ENCODE data around the gene RUNDC3A. TPM values are rescaled to one million over a fixed set of nuclear protein-coding genes. Genes with fewer than 3 reads are reported as not detected.

RUNDC3A gene
- total and polyA plus RNA-seq, 2 of the 8 experiments (the other 6 are each of a cell fraction or from before 2014, with no cell fraction given), result 6.4 to 13.8 TPM

- DNase-seq (ENCODE audit: low read depth in 1 of 2, low spot score in 2 of 2) (peak in 1 of 2 experiments; percentile 86), FAIRE-seq (peak; percentile 55)
- H3K79me2 ChIP-seq (ENCODE audit: control insufficient read depth in 1 of 2, insufficient read depth in 2 of 2, low read length in 2 of 2), result no peaks in the 10 kb centered on the region
- H3K4me2 ChIP-seq (ENCODE audit: insufficient read depth in 1 of 2, low read depth in 2 of 2, low read length in 2 of 2), result no peak overlapping the region
- no peak overlapping the region for H4K91ac ChIP-seq (replicated peaks; ENCODE audit: insufficient read length, low read length)
- CTCF ChIA-PET (ENCODE audit: partially characterized antibody), result interaction anchor here (0.7 to 11.0 kb wide), 34 partner anchors 10 to 275 kb away, joined by 3 to 158 read pairs (median 6); partner anchors contain the start of genes GRN and UBTF
- no peak overlapping the region for H2AFZ ChIP-seq (ENCODE audit: low read length)
- H2BK20ac ChIP-seq (ENCODE audit: low read length), result no peak overlapping the region
- no peak overlapping the region for H4K5ac ChIP-seq (ENCODE audit: insufficient read length, low read depth, low read length)
- no peak overlapping the region for H3K23ac ChIP-seq (ENCODE audit: insufficient read length)
- H4K8ac ChIP-seq (ENCODE audit: extremely low read depth, insufficient read depth, low read length), result no peak overlapping the region
- no peak overlapping the region for H2BK12ac ChIP-seq (ENCODE audit: low read depth, low read length)
- H3K9ac ChIP-seq (replicated peaks in 1 of 4; ENCODE audit: extremely low read depth in 1 of 4, low read depth in 3 of 4, low read length in 3 of 4), result no peak overlapping the region
- no peaks in the 10 kb centered on the region; the same call in 1 of the 2 replicates for H3K23me2 ChIP-seq (ENCODE audit: low read depth, low read length)
- no peaks in the 10 kb centered on the region for H3K36me3 ChIP-seq (ENCODE audit: control insufficient read depth in 2 of 4, insufficient read depth in 4 of 4, low read length in 3 of 4)
- POLR2A ChIA-PET (ENCODE audit: partially characterized antibody), result interaction anchor here (0.7 to 3.1 kb wide), 8 partner anchors 12 to 142 kb away, joined by 3 to 15 read pairs (median 4); partner anchors contain the start of gene GRN
- peaks cover 0 to 2% (median 2%) of the 10 kb centered on the region in 4 experiments; a peak in 4 of 7 replicates for H3K4me1 ChIP-seq (replicated peaks in 1 of 4; ENCODE audit: control insufficient read depth in 3 of 4, insufficient read depth in 4 of 4, low read length in 3 of 4)
- no peak overlapping the region for H2BK5ac ChIP-seq (ENCODE audit: low read depth, low read length)
- H3K27ac ChIP-seq (ENCODE audit: low read depth, low read length), result no peak overlapping the region
- H2BK120ac ChIP-seq (replicated peaks; ENCODE audit: low read depth, low read length), result no peak overlapping the region
- H3K9me3 ChIP-seq (ENCODE audit: insufficient read depth in 2 of 2, low read depth in 1 of 2, low read length in 1 of 2), result no peaks in the 10 kb centered on the region
- H3K27me3 ChIP-seq (replicated peaks in 1 of 4; ENCODE audit: control insufficient read depth in 3 of 4, extremely low read depth in 1 of 4, insufficient read depth in 3 of 4, low read length in 3 of 4), result peaks cover 0 to 2% (median under 1%) of the 10 kb centered on the region in 4 experiments; a peak in 3 of 7 replicates
- WGBS, 2 experiments (ENCODE audit: extremely low coverage in 1 of 2, insufficient coverage in 1 of 2, insufficient read length in 1 of 2, insufficient replicate concordance in 2 of 2, low coverage in 1 of 2, low lambda C conversion rate in 2 of 2, missing lambda C conversion rate in 1 of 2), result 23% methylated on average over 7 of the region's 7 CpGs; no CpG with 5 or more reads in 1 of the 2 experiments
- H3K14ac ChIP-seq (ENCODE audit: insufficient read length), result no peak overlapping the region
- H3K79me1 ChIP-seq (ENCODE audit: low read depth, low read length), result no peaks in the 10 kb centered on the region
- H3K18ac ChIP-seq (ENCODE audit: extremely low read depth, low read length), result no peak overlapping the region
- H4K20me1 ChIP-seq (replicated peaks in 1 of 2; ENCODE audit: control insufficient read depth in 1 of 2, insufficient read depth in 2 of 2, low read length in 2 of 2), result no peaks in the 10 kb centered on the region
- H2BK15ac ChIP-seq (ENCODE audit: low read length), result no peak overlapping the region
- H3K4ac ChIP-seq (replicated peaks; ENCODE audit: insufficient read length, low read depth, low read length), result no peak overlapping the region
- no peak overlapping the region for H3K56ac ChIP-seq (replicated peaks; ENCODE audit: insufficient read length, low read depth, low read length)
- no peak overlapping the region for H3K4me3 ChIP-seq (ENCODE audit: extremely low read depth in 1 of 4, insufficient read depth in 2 of 4, low read depth in 3 of 4, low read length in 4 of 4)
- no peak overlapping the region for H2AK5ac ChIP-seq (ENCODE audit: low read depth, low read length)
- no peak for TF ChIP-seq CBX8 (IDR thresholded peaks at IDR 0.05; ENCODE audit: borderline replicate concordance, low read depth, low read length)
- no peak for TF ChIP-seq ATF2 (IDR thresholded peaks at IDR 0.05; ENCODE audit: low read length)
- TF ChIP-seq PHF8 (conservative IDR thresholded peaks at IDR 0.05; ENCODE audit: low read depth, low read length), result no peak
- peak; percentile 66 to 73 for TF ChIP-seq RAD21 (IDR thresholded peaks at IDR 0.05 in 1 of 2, conservative IDR thresholded peaks at IDR 0.05 in 1 of 2; ENCODE audit: low read depth in 2 of 2, low read length in 2 of 2)
- no peak for TF ChIP-seq EGR1 (IDR thresholded peaks at IDR 0.05; ENCODE audit: borderline replicate concordance, low read depth, low read length)
- no peak for TF ChIP-seq TBP (IDR thresholded peaks at IDR 0.05; ENCODE audit: low read depth, low read length)
- no peak for TF ChIP-seq NANOG (IDR thresholded peaks at IDR 0.05; ENCODE audit: insufficient read depth, low read depth, low read length, poor library complexity, severe bottlenecking)
Observed at GRCh38 chr17:44331249-44331760, 22.9 kb downstream of the RUNDC3A start.
